ENCODE data around the gene POU3F4. TPM values are rescaled to one million over a fixed set of nuclear protein-coding genes. Genes with fewer than 3 reads are reported as not detected.

POU3F4 gene
- total RNA-seq, 4 donors from 2014 or later = not detected

DNA sequence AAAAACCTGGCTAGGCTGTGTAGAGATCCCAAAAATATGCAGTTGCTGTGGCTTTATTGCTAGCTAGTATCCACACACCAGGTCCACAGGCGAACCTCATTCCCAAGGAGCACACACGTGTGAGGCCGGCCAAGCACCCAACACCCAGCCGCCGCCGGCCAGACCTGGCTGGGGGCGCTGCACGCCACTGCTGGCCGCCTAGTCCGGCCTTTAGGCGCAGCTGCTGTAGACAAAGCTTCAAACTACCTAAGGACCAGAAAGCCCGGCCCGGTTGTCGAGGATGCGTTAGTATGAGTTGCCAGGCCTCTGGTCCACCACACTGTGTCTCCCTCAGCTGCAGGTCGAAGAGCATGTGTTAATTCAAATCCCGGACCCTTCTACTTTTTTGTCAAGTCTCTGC, 3.1 kb downstream of the POU3F4 start:
- TF ChIP-seq EP300 (IDR thresholded peaks at IDR 0.05) = no peak
- Histone ChIP-seq H3K27ac (no peak overlapping the region), H3K4me3 (peak overlapping the region in 1 of 4 donors; percentile 33), H3K27me3 (peaks cover 0 to 99% of the 10 kb centered on the region in 2 donors), H3K4me1 (peaks cover 0 to 27% (median 0%) of the 10 kb centered on the region in 4 donors), H3K36me3 (no peaks in the 10 kb centered on the region), H3K9me3 (no peaks in the 10 kb centered on the region)
- WGBS, 2 donors = 7 to 24% methylated on average over 12 to 17 of the region's 17 CpGs
- no peak for DNase-seq (ENCODE audit: low spot score in 2 of 2)

- H3K4me3 ChIP-seq = no peak overlapping the region
- peaks cover 0 to 27% (median 0%) of the 10 kb centered on the region in 4 donors for H3K4me1 ChIP-seq
- no peak overlapping the region for H3K27ac ChIP-seq
- H3K27me3 ChIP-seq = peaks cover 0 to 99% of the 10 kb centered on the region in 2 donors
- TF ChIP-seq POLR2A (IDR thresholded peaks at IDR 0.05) (no peak), EP300 (IDR thresholded peaks at IDR 0.05) (no peak)
- TF ChIP-seq, protein P1, sequence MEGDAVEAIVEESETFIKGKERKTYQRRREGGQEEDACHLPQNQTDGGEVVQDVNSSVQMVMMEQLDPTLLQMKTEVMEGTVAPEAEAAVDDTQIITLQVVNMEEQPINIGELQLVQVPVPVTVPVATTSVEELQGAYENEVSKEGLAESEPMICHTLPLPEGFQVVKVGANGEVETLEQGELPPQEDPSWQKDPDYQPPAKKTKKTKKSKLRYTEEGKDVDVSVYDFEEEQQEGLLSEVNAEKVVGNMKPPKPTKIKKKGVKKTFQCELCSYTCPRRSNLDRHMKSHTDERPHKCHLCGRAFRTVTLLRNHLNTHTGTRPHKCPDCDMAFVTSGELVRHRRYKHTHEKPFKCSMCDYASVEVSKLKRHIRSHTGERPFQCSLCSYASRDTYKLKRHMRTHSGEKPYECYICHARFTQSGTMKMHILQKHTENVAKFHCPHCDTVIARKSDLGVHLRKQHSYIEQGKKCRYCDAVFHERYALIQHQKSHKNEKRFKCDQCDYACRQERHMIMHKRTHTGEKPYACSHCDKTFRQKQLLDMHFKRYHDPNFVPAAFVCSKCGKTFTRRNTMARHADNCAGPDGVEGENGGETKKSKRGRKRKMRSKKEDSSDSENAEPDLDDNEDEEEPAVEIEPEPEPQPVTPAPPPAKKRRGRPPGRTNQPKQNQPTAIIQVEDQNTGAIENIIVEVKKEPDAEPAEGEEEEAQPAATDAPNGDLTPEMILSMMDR (IDR thresholded peaks at IDR 0.05) = no peak
- no peaks in the 10 kb centered on the region for H3K9me3 ChIP-seq
- no peak for DNase-seq (ENCODE audit: low spot score in 2 of 2)
- H3K36me3 ChIP-seq = no peaks in the 10 kb centered on the region
- 49 to 63% methylated on average over 14 of the region's 14 CpGs for WGBS, 2 donors
Measured at GRCh38 chrX:83512111-83512510, 4.0 kb downstream of the POU3F4 start.

DNA sequence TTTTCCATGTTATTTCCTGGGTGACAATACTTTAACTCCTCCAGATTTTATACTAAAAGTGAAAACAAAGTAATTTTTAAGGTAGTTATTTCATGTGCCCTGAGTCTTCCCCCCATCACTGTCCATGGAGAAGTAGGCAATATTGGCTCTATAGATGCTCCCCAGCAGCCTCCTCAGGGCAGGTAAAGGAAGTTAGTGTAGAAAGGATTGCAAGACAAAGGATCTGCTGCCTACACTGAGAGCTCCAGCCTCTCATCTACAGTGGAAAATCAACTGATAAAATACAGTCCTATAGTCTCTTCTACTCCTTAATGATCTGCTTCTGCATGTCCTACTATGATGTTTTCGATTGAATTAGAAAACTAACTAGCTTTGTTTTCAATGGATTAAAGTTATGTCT, 8.5 kb downstream of the POU3F4 start:
- H3K9me3 ChIP-seq = no peaks in the 10 kb centered on the region
- H3K4me3 ChIP-seq = no peak overlapping the region
- WGBS, 2 donors = 50 to 78% methylated on average over 1 of the region's 1 CpG
- no peaks in the 10 kb centered on the region for H3K4me1 ChIP-seq
- H3K27ac ChIP-seq = no peak overlapping the region
- DNase-seq (ENCODE audit: low spot score in 2 of 2) = no peak
- peaks cover 0 to 54% of the 10 kb centered on the region in 2 donors for H3K27me3 ChIP-seq
- no peaks in the 10 kb centered on the region for H3K36me3 ChIP-seq
- TF ChIP-seq EP300 (IDR thresholded peaks at IDR 0.05) (no peak), POLR2A (IDR thresholded peaks at IDR 0.05) (no peak)
- TF ChIP-seq, protein P1 (IDR thresholded peaks at IDR 0.05) = no peak

- Histone ChIP-seq H3K36me3 (no peaks in the 10 kb centered on the region), H3K4me1 (no peaks in the 10 kb centered on the region), H3K27ac (no peak overlapping the region), H3K27me3 (peaks cover 0 to 14% of the 10 kb centered on the region in 2 donors), H3K9me3 (no peaks in the 10 kb centered on the region), H3K4me3 (no peak overlapping the region)
- WGBS, 2 donors = 85 to 100% methylated on average over 1 of the region's 1 CpG
- no peak for DNase-seq (ENCODE audit: low spot score in 2 of 2)
- TF ChIP-seq POLR2A (IDR thresholded peaks at IDR 0.05) (no peak), EP300 (IDR thresholded peaks at IDR 0.05) (no peak)
- TF ChIP-seq, protein P1 (IDR thresholded peaks at IDR 0.05) = no peak
Measured at GRCh38 chrX:83521905-83522304, 13.8 kb downstream of the POU3F4 start.

GRCh38 chrX:83529950-83530349, 21.9 kb downstream of the POU3F4 start:
- WGBS, 2 donors = 50% methylated on average over 1 of the region's 1 CpG
- no peak overlapping the region for H3K4me3 ChIP-seq
- peaks cover 0 to 27% of the 10 kb centered on the region in 2 donors for H3K27me3 ChIP-seq
- H3K9me3 ChIP-seq = no peaks in the 10 kb centered on the region
- H3K27ac ChIP-seq = no peak overlapping the region
- DNase-seq (ENCODE audit: low spot score in 2 of 2) = no peak
- TF ChIP-seq, protein P1 (IDR thresholded peaks at IDR 0.05) = no peak
- no peak for TF ChIP-seq EP300 (IDR thresholded peaks at IDR 0.05)
- no peak for TF ChIP-seq POLR2A (IDR thresholded peaks at IDR 0.05)
- no peaks in the 10 kb centered on the region for H3K36me3 ChIP-seq
- H3K4me1 ChIP-seq = no peaks in the 10 kb centered on the region
